Smooth muscle cell (in vitro differentiated cells): ENCODE measurements around the gene CFAP410. TPM values are rescaled to one million over a fixed set of nuclear protein-coding genes. Genes with fewer than 3 reads are reported as not detected.

Source experiments
- DNase-seq: peaks from one replicate; lab custom pipeline; 2025; ENCODE audit not compliant: unreplicated experiment; lab: John Stamatoyannopoulos, UW
- H2AFZ ChIP-seq: fragments of 200-600 bp; sonication (generic); 2 replicates; pipeline ENCODE4 v1.6.0; 2016; ENCODE audit warnings: antibody characterized with exemption, low read depth, mild to moderate bottlenecking
- H3F3A ChIP-seq: fragments of 200-600 bp; sonication (generic); 2 replicates; pipeline ENCODE4 v1.6.0; 2017; ENCODE audit warnings: antibody characterized with exemption, low read depth
- H3K27ac ChIP-seq: fragments of 200-600 bp; sonication (generic); 2 replicates; pipeline ENCODE4 v1.5.1; 2016; ENCODE audit warnings: low read depth, mild to moderate bottlenecking
- H3K27me3 ChIP-seq: fragments of 200-600 bp; sonication (generic); 2 replicates; pipeline ENCODE4 v1.6.1; 2016; ENCODE audit warnings: low read depth, mild to moderate bottlenecking
- H3K36me3 ChIP-seq: fragments of 200-600 bp; sonication (generic); 2 replicates; pipeline ENCODE4 v1.5.1; 2016; ENCODE audit warnings: low read depth
- H3K4me1 ChIP-seq: fragments of 200-600 bp; sonication (generic); 2 replicates; pipeline ENCODE4 v1.5.1; 2016; ENCODE audit warnings: low read depth
- H3K4me2 ChIP-seq: fragments of 200-600 bp; sonication (generic); 2 replicates; pipeline ENCODE4 v1.6.0; 2016; ENCODE audit warnings: mild to moderate bottlenecking
- H3K4me3 ChIP-seq: fragments of 200-600 bp; sonication (generic); 2 replicates; pipeline ENCODE4 v1.5.1; 2016; ENCODE audit warnings: mild to moderate bottlenecking
- H3K79me2 ChIP-seq: fragments of 200-600 bp; sonication (generic); 2 replicates; pipeline ENCODE4 v1.6.0; 2016; ENCODE audit warnings: low read depth, mild to moderate bottlenecking
- H3K9ac ChIP-seq: fragments of 200-600 bp; sonication (generic); 2 replicates; pipeline ENCODE4 v1.6.0; 2016; ENCODE audit warnings: low read depth
- H3K9me3 ChIP-seq: fragments of 200-600 bp; sonication (generic); replicated peaks from 2 replicates; pipeline ENCODE4 v1.5.1; 2016; ENCODE audit warnings: low read depth
- H4K20me1 ChIP-seq: fragments of 200-600 bp; sonication (generic); 2 replicates; pipeline ENCODE4 v1.6.0; 2016; ENCODE audit warnings: low read depth
- CTCF ChIP-seq: fragments of 200-600 bp; sonication (generic); IDR thresholded peaks from 2 replicates; pipeline ENCODE4 v1.5.1; 2017; ENCODE audit warnings: borderline replicate concordance, mild to moderate bottlenecking, antibody characterized with exemption; ENCODE audit not compliant: insufficient read depth, poor library complexity, severe bottlenecking
- WGBS: methylation state at CpG from one replicate; pipeline ENCODE4 v1.1.7; 2016; ENCODE audit warnings: low lambda C conversion rate; 5-methylcytosine and 5-hydroxymethylcytosine counted together
- polyA plus RNA-seq: library from polyadenylated mRNA; unstranded; fragments of >200 nt; fragmentation: Nextera tagmentation; extraction: Ambion mirVana; gene quantifications from 2 replicates; pipeline ENCODE4 v1.2.1, GENCODE V29; 2016
- total RNA-seq: library from RNA; depleted of rRNA; stranded (reverse); fragments of >200 nt; gene quantifications from 2 replicates; pipeline ENCODE4 v1.2.3, GENCODE V29; 2014

Gene CFAP410
- total and polyA plus RNA-seq, 2 experiments from 2014 or later = 6.5 to 21.7 TPM

GRCh38 chr21:44323591-44323990 lies 15.6 kb downstream of the CFAP410 start:
- 93% methylated on average over 20 of the region's 20 CpGs for whole genome bisulfite sequencing
- no peak for TF ChIP-seq CTCF
- no peaks in the 10 kb centered on the region for H3K9me3 ChIP-seq
- no peaks in the 10 kb centered on the region for H3K4me1 ChIP-seq
- H2AFZ ChIP-seq = no peak overlapping the region
- H4K20me1 ChIP-seq = no peaks in the 10 kb centered on the region
- no peak for DNase-seq
- H3K36me3 ChIP-seq = no peaks in the 10 kb centered on the region
- no peaks in the 10 kb centered on the region for H3F3A ChIP-seq
- H3K79me2 ChIP-seq = no peaks in the 10 kb centered on the region
- H3K4me3 ChIP-seq = no peak overlapping the region
- no peak overlapping the region for H3K9ac ChIP-seq
- no peak overlapping the region for H3K4me2 ChIP-seq
- no peaks in the 10 kb centered on the region for H3K27me3 ChIP-seq
- no peak overlapping the region for H3K27ac ChIP-seq

GRCh38 chr21:44322621-44323325 lies 16.4 kb downstream of the CFAP410 start:
- no peak for DNase-seq
- 96% methylated on average over 35 of the region's 38 CpGs for WGBS
- Histone ChIP-seq H3F3A (no peaks in the 10 kb centered on the region), H3K9me3 (no peaks in the 10 kb centered on the region), H4K20me1 (no peaks in the 10 kb centered on the region), H3K27me3 (no peaks in the 10 kb centered on the region), H3K4me1 (no peaks in the 10 kb centered on the region), H3K9ac (no peak overlapping the region), H3K36me3 (no peaks in the 10 kb centered on the region), H3K4me2 (no peak overlapping the region), H2AFZ (no peak overlapping the region), H3K4me3 (no peak overlapping the region), H3K79me2 (no peaks in the 10 kb centered on the region), H3K27ac (no peak overlapping the region)
- TF ChIP-seq CTCF = no peak

DNA sequence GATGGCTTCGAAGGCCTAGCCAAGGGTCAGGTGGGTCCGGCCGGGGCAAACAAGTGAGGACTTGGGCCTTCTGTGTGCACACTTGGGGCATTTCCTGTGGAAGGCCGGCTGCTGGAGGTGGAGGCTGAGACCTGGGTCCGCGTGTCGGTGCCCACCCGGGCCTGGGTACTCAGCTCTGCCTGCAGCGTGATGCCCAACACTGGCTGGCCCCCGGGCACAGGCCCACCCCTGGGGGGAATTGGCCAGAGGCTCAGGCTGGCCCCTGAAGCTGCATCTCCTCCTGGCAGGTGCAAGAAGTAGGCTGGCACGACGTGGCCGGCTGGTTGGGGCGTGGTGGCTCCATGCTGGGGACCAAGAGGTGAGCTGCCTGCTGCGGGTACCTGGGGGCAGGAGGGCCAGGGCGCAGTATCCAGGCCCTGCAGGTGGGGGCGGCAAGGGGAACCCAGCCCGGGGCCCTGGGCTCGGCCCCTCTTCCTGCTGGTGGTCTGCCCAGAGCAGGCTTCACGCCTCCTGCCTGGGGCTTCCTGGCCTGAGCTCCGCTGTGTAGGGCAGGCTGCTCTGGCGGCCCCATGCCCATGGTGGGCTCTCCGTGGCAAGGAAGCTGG lies 17.2 kb downstream of the CFAP410 start:
- 98% methylated on average over 23 of the region's 23 CpGs for WGBS
- H3K4me3 ChIP-seq = no peak overlapping the region
- no peak overlapping the region for H3K4me2 ChIP-seq
- H2AFZ ChIP-seq = no peak overlapping the region
- no peak for TF ChIP-seq CTCF
- H3K9me3 ChIP-seq = no peaks in the 10 kb centered on the region
- no peaks in the 10 kb centered on the region for H3K36me3 ChIP-seq
- no peaks in the 10 kb centered on the region for H3F3A ChIP-seq
- H3K27me3 ChIP-seq = no peaks in the 10 kb centered on the region
- no peaks in the 10 kb centered on the region for H3K4me1 ChIP-seq
- no peaks in the 10 kb centered on the region for H4K20me1 ChIP-seq
- no peak overlapping the region for H3K27ac ChIP-seq
- H3K9ac ChIP-seq = no peak overlapping the region
- no peak for DNase-seq
- no peaks in the 10 kb centered on the region for H3K79me2 ChIP-seq

GRCh38 chr21:44320847-44321246 lies 18.3 kb downstream of the CFAP410 start:
- TF ChIP-seq CTCF = no peak
- Histone ChIP-seq H2AFZ (no peak overlapping the region), H3K27ac (no peak overlapping the region), H3K79me2 (no peaks in the 10 kb centered on the region), H3K4me3 (no peak overlapping the region), H3F3A (no peaks in the 10 kb centered on the region), H3K4me1 (no peaks in the 10 kb centered on the region), H3K9ac (no peak overlapping the region), H3K9me3 (no peaks in the 10 kb centered on the region), H4K20me1 (no peaks in the 10 kb centered on the region), H3K27me3 (no peaks in the 10 kb centered on the region), H3K4me2 (no peak overlapping the region), H3K36me3 (no peaks in the 10 kb centered on the region)
- 96% methylated on average over 11 of the region's 13 CpGs for WGBS
- no peak for DNase-seq
